Mucosa of descending colon (tissue), 3 donors: Measurements from ENCODE around the gene TOLLIP. TPM values are rescaled to one million over a fixed set of nuclear protein-coding genes. Genes with fewer than 3 reads are reported as not detected.

Experiments used
- ATAC-seq: fragments of 200-7000 bp; cut with Tn5 transposase; one replicate; pipeline ENCODE4 v1.9.1; 2020; ENCODE audit warnings: mild to moderate bottlenecking, moderate library complexity
- DNase-seq, 3 donors: peaks; one replicate each; pipeline ENCODE4 v3.0.0-alpha.2; 2020
- H3K36me3 ChIP-seq: fragments of 200-600 bp; one replicate; pipeline ENCODE4 v1.8.0; 2021; ENCODE audit warnings: low read depth, mild to moderate bottlenecking
- H3K4me1 ChIP-seq: fragments of 200-600 bp; one replicate; pipeline ENCODE4 v1.8.0; 2021; ENCODE audit warnings: low read depth, mild to moderate bottlenecking
- H3K4me3 ChIP-seq: fragments of 200-600 bp; one replicate; pipeline ENCODE4 v1.8.0; 2021; ENCODE audit warnings: mild to moderate bottlenecking
- H3K9me3 ChIP-seq: fragments of 200-600 bp; one replicate; pipeline ENCODE4 v1.8.0; 2021; ENCODE audit warnings: mild to moderate bottlenecking
- CTCF ChIP-seq: fragments of 200-600 bp; IDR thresholded peaks from one replicate; pipeline ENCODE4 v1.8.0; 2022; ENCODE audit warnings: antibody characterized with exemption, mild to moderate bottlenecking
- intact Hi-C, 2 donors: fragments of 100-400 bp; cut with DNase I in 1 of 2; cut with micrococcal nuclease in 1 of 2; formaldehyde crosslinking; loops; one replicate each; pipeline versions ENCODE4 v1.11.0 to v1.11.1; 2022; cut with DNase I, micrococcal nuclease
- total RNA-seq, 3 donors: library from RNA; stranded (reverse); fragmentation: NEBNext Ultra II Directional in 2 of 3; extraction: Animal tissue kit (Norgen Biotek cat#: 25700) in 2 of 3; gene quantifications; one replicate each; pipeline versions ENCODE4 v1.2.1 to v1.2.4, GENCODE V29; 2021 to 2023
- donor health status: DM: no; HTN: no; CAD: no; lungs with moderate emphysema.
- donor health status: DM: no; HTN: no; CAD: no.
- donor health status: DM: no; HTN: yes; CAD: no.

TOLLIP gene
- total RNA-seq, 3 donors from 2014 or later = 62.4 to 65.4 (median 62.5) TPM

GRCh38 chr11:1241706-1242105 is 67.7 kb downstream of the TOLLIP start:
- DNase-seq = no peak
- H3K36me3 ChIP-seq = no peaks in the 10 kb centered on the region
- peaks cover 14% of the 10 kb centered on the region for H3K4me1 ChIP-seq
- ATAC-seq = no peak
- intact Hi-C loops = no loop called here
- TF ChIP-seq CTCF = no peak
- no peak overlapping the region for H3K4me3 ChIP-seq
- no peaks in the 10 kb centered on the region for H3K9me3 ChIP-seq

GRCh38 chr11:1240771-1241170 is 68.7 kb downstream of the TOLLIP start:
- intact Hi-C loops = no loop called here
- no peak overlapping the region for H3K4me3 ChIP-seq
- DNase-seq = no peak
- no peaks in the 10 kb centered on the region for H3K36me3 ChIP-seq
- H3K9me3 ChIP-seq = no peaks in the 10 kb centered on the region
- TF ChIP-seq CTCF = no peak
- H3K4me1 ChIP-seq = peaks cover 23% of the 10 kb centered on the region
- ATAC-seq = no peak

- ATAC-seq (no peak), DNase-seq (no peak)
- no peaks in the 10 kb centered on the region for H3K36me3 ChIP-seq
- no peaks in the 10 kb centered on the region for H3K9me3 ChIP-seq
- TF ChIP-seq CTCF = no peak
- intact Hi-C loops = no loop called here
- H3K4me1 ChIP-seq = peaks cover 32% of the 10 kb centered on the region
- no peak overlapping the region for H3K4me3 ChIP-seq
These were observed 69.7 kb downstream of the TOLLIP start for GRCh38 chr11:1239596-1240205.

GRCh38 chr11:1238767-1239595 is 70.5 kb downstream of the TOLLIP start:
- Histone ChIP-seq H3K36me3 (no peaks in the 10 kb centered on the region), H3K4me3 (no peak overlapping the region), H3K9me3 (no peaks in the 10 kb centered on the region), H3K4me1 (peaks cover 36% of the 10 kb centered on the region)
- intact Hi-C loops = no loop called here
- peak; percentile 77 to 91 (median 89) for DNase-seq
- peak; percentile 64 for ATAC-seq
- TF ChIP-seq CTCF = no peak

GRCh38 chr11:1237851-1238250 is 71.6 kb downstream of the TOLLIP start:
- intact Hi-C loops = no loop called here
- no peak for TF ChIP-seq CTCF
- no peak for ATAC-seq
- no peaks in the 10 kb centered on the region for H3K9me3 ChIP-seq
- no peak overlapping the region for H3K4me3 ChIP-seq
- H3K4me1 ChIP-seq = peaks cover 46% of the 10 kb centered on the region
- no peaks in the 10 kb centered on the region for H3K36me3 ChIP-seq
- DNase-seq = peak in 1 of 3 donors; percentile 44
